H9 (cell line): ENCODE results near the gene L1CAM. TPM values are rescaled to one million over a fixed set of nuclear protein-coding genes. Genes with fewer than 3 reads are reported as not detected.
A peak's percentile ranks its signal among the peaks of the same experiment; 100 is the strongest.

Source experiments
- DNase-seq: peaks from one replicate; pipeline ENCODE4 v3.0.0-alpha.2; 2017
- H2AFZ ChIP-seq: one replicate; pipeline ENCODE4 v1.6.1; 2013; ENCODE audit warnings: mild to moderate bottlenecking, low read length, control low read depth, moderate library complexity
- H2AK5ac ChIP-seq: 2 replicates; pipeline ENCODE4 v1.6.1; 2013; ENCODE audit warnings: low read length, control low read depth, mixed read lengths; ENCODE audit not compliant: insufficient read length
- H2BK120ac ChIP-seq: one replicate; pipeline ENCODE4 v1.6.1; 2013; ENCODE audit warnings: low read depth, mild to moderate bottlenecking, low read length, control low read depth, inconsistent platforms; ENCODE audit not compliant: poor library complexity, severe bottlenecking
- H2BK12ac ChIP-seq: 2 replicates; pipeline ENCODE4 v1.6.1; 2013; ENCODE audit warnings: low read length, control low read depth, mixed read lengths, low read depth; ENCODE audit not compliant: insufficient read length
- H2BK15ac ChIP-seq: 2 replicates; pipeline ENCODE4 v1.6.1; 2013; ENCODE audit warnings: low read depth, low read length, control low read depth
- H2BK20ac ChIP-seq: one replicate; pipeline ENCODE4 v1.6.1; 2013; ENCODE audit warnings: low read depth, mild to moderate bottlenecking, low read length, control low read depth, inconsistent platforms; ENCODE audit not compliant: poor library complexity, severe bottlenecking
- H2BK5ac ChIP-seq: 2 replicates; pipeline ENCODE4 v1.6.1; 2013; ENCODE audit warnings: low read length, control low read depth, mixed read lengths; ENCODE audit not compliant: insufficient read length
- H3K14ac ChIP-seq: 2 replicates; pipeline ENCODE4 v1.6.1; 2013; ENCODE audit warnings: low read length, control low read depth; ENCODE audit not compliant: insufficient read depth
- H3K18ac ChIP-seq: 2 replicates; pipeline ENCODE4 v1.6.1; 2013; ENCODE audit warnings: low read depth, mild to moderate bottlenecking, mixed read lengths, low read length, control low read depth; ENCODE audit not compliant: insufficient read length
- H3K23ac ChIP-seq: 2 replicates; pipeline ENCODE4 v1.6.1; 2013; ENCODE audit warnings: low read length, control low read depth, mixed read lengths, low read depth; ENCODE audit not compliant: insufficient read length
- H3K23me2 ChIP-seq: 2 replicates; pipeline ENCODE4 v1.6.1; 2013; ENCODE audit warnings: low read depth, mild to moderate bottlenecking, mixed read lengths, low read length, control low read depth; ENCODE audit not compliant: insufficient read length, poor library complexity, severe bottlenecking
- H3K27ac ChIP-seq: 2 replicates; pipeline ENCODE4 v1.5.1; 2013; ENCODE audit warnings: low read length, control low read depth, mixed read lengths, low read depth; ENCODE audit not compliant: insufficient read length
- H3K27me3 ChIP-seq: 2 replicates; pipeline ENCODE4 v1.6.1; 2013; ENCODE audit warnings: low read length, control low read depth, inconsistent platforms; ENCODE audit not compliant: insufficient read depth
- H3K4ac ChIP-seq: 2 replicates; pipeline ENCODE4 v1.6.1; 2013; ENCODE audit warnings: low read depth, mild to moderate bottlenecking, control low read depth, inconsistent platforms, low read length, moderate library complexity
- H3K4me1 ChIP-seq: 2 replicates; pipeline ENCODE4 v1.6.1; 2013; ENCODE audit warnings: low read length, control low read depth, inconsistent platforms; ENCODE audit not compliant: insufficient read depth
- H3K4me2 ChIP-seq: 2 replicates; pipeline ENCODE4 v1.6.1; 2013; ENCODE audit warnings: low read length, control low read depth, mixed read lengths; ENCODE audit not compliant: insufficient read length, insufficient read depth
- H3K56ac ChIP-seq: 2 replicates; pipeline ENCODE4 v1.6.1; 2013; ENCODE audit warnings: low read depth, mild to moderate bottlenecking, mixed read lengths, low read length, control low read depth; ENCODE audit not compliant: insufficient read length
- H3K79me1 ChIP-seq: 2 replicates; pipeline ENCODE4 v1.6.1; 2013; ENCODE audit warnings: low read depth, mild to moderate bottlenecking, moderate library complexity, low read length, control low read depth, inconsistent platforms; ENCODE audit not compliant: insufficient read depth, poor library complexity, severe bottlenecking
- H3K79me2 ChIP-seq: 2 replicates; pipeline ENCODE4 v1.6.1; 2013; ENCODE audit warnings: low read length, control low read depth, inconsistent platforms; ENCODE audit not compliant: insufficient read depth
- H3K9ac ChIP-seq: 2 replicates; pipeline ENCODE4 v1.6.1; 2013; ENCODE audit warnings: low read length, control low read depth, mixed read lengths; ENCODE audit not compliant: insufficient read length; ENCODE audit errors: extremely low read depth
- H3K9me3 ChIP-seq: one replicate; pipeline ENCODE4 v1.6.1; 2013; ENCODE audit warnings: low read depth, low read length, inconsistent platforms; ENCODE audit not compliant: control insufficient read depth
- H3T11ph ChIP-seq: one replicate; pipeline ENCODE4 v1.6.1; 2013; ENCODE audit warnings: mild to moderate bottlenecking, low read length, control low read depth, inconsistent platforms
- H4K20me1 ChIP-seq: one replicate; pipeline ENCODE4 v1.6.1; 2013; ENCODE audit not compliant: control insufficient read depth, insufficient read length, insufficient read depth
- H4K5ac ChIP-seq: 2 replicates; pipeline ENCODE4 v1.6.1; 2013; ENCODE audit warnings: low read depth, mild to moderate bottlenecking, mixed read lengths, low read length, control low read depth; ENCODE audit not compliant: insufficient read length
- H4K8ac ChIP-seq: replicated peaks from 2 replicates; pipeline ENCODE4 v1.6.1; 2013; ENCODE audit warnings: low read length, control low read depth, mixed read lengths, low read depth; ENCODE audit not compliant: insufficient read length
- H4K91ac ChIP-seq: 2 replicates; pipeline ENCODE4 v1.6.1; 2013; ENCODE audit warnings: low read depth, mild to moderate bottlenecking, moderate library complexity, mixed read lengths, low read length, control low read depth; ENCODE audit not compliant: insufficient read length
- H3K27ac Mint-ChIP-seq, 3 experiments: 2 replicates in 2 of 3; 3 replicates in 1 of 3; pipeline ENCODE4 v1.8.0; 2020 to 2021; ENCODE audit warnings: mixed read lengths in 3 of 3, mild to moderate bottlenecking in 1 of 3, moderate library complexity in 1 of 3
- H3K27me3 Mint-ChIP-seq: 2 replicates; pipeline ENCODE4 v1.8.0; 2021; ENCODE audit warnings: low read depth, mild to moderate bottlenecking, moderate library complexity, mixed read lengths
- H3K36me3 Mint-ChIP-seq, 3 experiments: 2 replicates in 2 of 3; 3 replicates in 1 of 3; pipeline ENCODE4 v1.8.0; 2020 to 2021; ENCODE audit warnings: low read depth in 3 of 3, mixed read lengths in 3 of 3; ENCODE audit not compliant: insufficient read depth in 1 of 3
- H3K4me1 Mint-ChIP-seq, 2 experiments: 2 replicates each; pipeline ENCODE4 v1.8.0; 2020; ENCODE audit warnings: mixed read lengths in 2 of 2
- H3K4me3 Mint-ChIP-seq, 2 experiments: 2 replicates in 1 of 2; 3 replicates in 1 of 2; pipeline ENCODE4 v1.8.0; 2020 to 2021; ENCODE audit warnings: mild to moderate bottlenecking in 2 of 2, mixed read lengths in 2 of 2, moderate library complexity in 1 of 2
- H3K9me3 Mint-ChIP-seq, 2 experiments: 2 replicates in 1 of 2; 3 replicates in 1 of 2; pipeline ENCODE4 v1.8.0; 2020; ENCODE audit warnings: mild to moderate bottlenecking in 2 of 2, mixed read lengths in 2 of 2, moderate library complexity in 1 of 2
- WGBS: extraction: QIAGEN DNeasy Blood & Tissue Kit; methylation state at CpG from one replicate; pipeline ENCODE4 v1.1.7; 2013; ENCODE audit warnings: missing lambda C conversion rate, low lambda C conversion rate, mixed read lengths; ENCODE audit not compliant: insufficient read length; ENCODE audit errors: extremely low coverage; 5-methylcytosine and 5-hydroxymethylcytosine counted together
- total RNA-seq: library from RNA; stranded (reverse); gene quantifications from 2 replicates; pipeline ENCODE4 v1.2.1, GENCODE V29; 2021
- TF ChIP-seq, protein P1 (sequence below): fragments of 200-600 bp; sonication (generic); conservative IDR thresholded peaks from 3 replicates; pipeline ENCODE4 v1.8.0; 2021; ENCODE audit warnings: antibody characterized with exemption, mild to moderate bottlenecking

Gene L1CAM
- total RNA-seq, 1 experiment from 2014 or later: 22.7 TPM

DNA sequence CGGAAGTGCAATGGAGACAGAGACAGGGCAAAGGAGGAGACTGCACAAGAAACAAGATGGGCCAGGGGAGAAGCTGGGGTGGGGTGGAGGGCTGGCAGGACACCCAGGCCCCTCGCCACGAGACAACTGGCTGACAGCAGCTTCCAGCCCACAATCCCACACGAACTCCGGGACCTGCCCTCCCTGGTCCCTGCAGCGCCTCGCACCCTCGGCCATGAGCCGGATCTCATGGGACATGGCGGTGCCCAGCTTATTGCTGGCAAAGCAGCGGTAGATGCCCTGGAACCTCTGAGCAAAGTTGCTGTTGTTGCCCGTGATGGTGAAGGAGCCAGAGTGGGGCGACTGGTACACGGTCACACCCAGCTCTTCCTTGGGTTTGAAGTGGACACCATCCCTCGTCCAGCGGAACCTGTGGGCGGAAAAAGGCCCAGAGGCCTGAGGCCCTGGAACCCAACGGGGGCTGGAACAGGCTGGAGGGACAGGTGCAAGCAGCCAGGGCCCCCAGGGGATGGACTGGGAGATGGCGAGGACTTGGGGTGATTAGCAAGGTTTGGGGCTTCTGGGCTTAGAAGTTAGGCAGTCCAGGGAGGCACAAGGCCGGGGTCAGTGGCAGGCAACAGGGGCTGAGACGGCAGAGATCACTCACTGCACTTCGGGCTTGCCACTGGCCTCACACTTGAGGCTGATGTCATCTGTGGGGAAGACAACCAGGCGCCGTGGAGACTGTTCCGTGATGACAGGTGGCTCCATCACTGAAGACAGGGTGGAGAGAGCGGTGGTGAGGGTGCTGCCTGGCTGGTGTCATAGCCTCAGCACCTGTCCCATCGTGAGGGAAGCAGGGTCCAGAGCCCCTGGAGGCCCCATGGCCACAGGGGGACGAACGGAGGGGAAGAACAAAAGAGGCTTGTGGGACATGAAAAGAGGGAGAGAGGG, 13.8 kb downstream of the L1CAM start:
- peaks cover under 1% of the 10 kb centered on the region; the same call in 1 of the 2 replicates for H3K27me3 Mint-ChIP-seq
- no peaks in the 10 kb centered on the region for H4K20me1 ChIP-seq
- H3K4ac ChIP-seq: no peak overlapping the region
- H3K18ac ChIP-seq: no peak overlapping the region
- no peak overlapping the region for H2BK15ac ChIP-seq
- peaks cover 6 to 30% (median 24%) of the 10 kb centered on the region in 3 experiments; a peak in 6 of 7 replicates for H3K36me3 Mint-ChIP-seq
- no peak overlapping the region for H4K8ac ChIP-seq
- H3K27ac ChIP-seq: no peak overlapping the region
- H3K23me2 ChIP-seq: no peaks in the 10 kb centered on the region
- H3T11ph ChIP-seq: no peak overlapping the region
- peaks cover 7 to 32% of the 10 kb centered on the region in 2 experiments for H3K4me1 Mint-ChIP-seq
- H4K91ac ChIP-seq: no peak overlapping the region
- no peak overlapping the region for H4K5ac ChIP-seq
- DNase-seq: no peak
- H3K9ac ChIP-seq: no peak overlapping the region
- H2BK20ac ChIP-seq: no peak overlapping the region
- no peaks in the 10 kb centered on the region for H3K27me3 ChIP-seq
- no peak overlapping the region for H2AK5ac ChIP-seq
- H2AFZ ChIP-seq: no peak overlapping the region
- no peak overlapping the region for H3K23ac ChIP-seq
- no peak overlapping the region for H3K14ac ChIP-seq
- H3K9me3 Mint-ChIP-seq: peaks cover 59 to 84% of the 10 kb centered on the region in 2 experiments
- no peak overlapping the region for H2BK120ac ChIP-seq
- H3K4me3 Mint-ChIP-seq: no peak overlapping the region; a peak in 1 of 5 replicates
- no peak overlapping the region for H2BK5ac ChIP-seq
- TF ChIP-seq, protein P1, sequence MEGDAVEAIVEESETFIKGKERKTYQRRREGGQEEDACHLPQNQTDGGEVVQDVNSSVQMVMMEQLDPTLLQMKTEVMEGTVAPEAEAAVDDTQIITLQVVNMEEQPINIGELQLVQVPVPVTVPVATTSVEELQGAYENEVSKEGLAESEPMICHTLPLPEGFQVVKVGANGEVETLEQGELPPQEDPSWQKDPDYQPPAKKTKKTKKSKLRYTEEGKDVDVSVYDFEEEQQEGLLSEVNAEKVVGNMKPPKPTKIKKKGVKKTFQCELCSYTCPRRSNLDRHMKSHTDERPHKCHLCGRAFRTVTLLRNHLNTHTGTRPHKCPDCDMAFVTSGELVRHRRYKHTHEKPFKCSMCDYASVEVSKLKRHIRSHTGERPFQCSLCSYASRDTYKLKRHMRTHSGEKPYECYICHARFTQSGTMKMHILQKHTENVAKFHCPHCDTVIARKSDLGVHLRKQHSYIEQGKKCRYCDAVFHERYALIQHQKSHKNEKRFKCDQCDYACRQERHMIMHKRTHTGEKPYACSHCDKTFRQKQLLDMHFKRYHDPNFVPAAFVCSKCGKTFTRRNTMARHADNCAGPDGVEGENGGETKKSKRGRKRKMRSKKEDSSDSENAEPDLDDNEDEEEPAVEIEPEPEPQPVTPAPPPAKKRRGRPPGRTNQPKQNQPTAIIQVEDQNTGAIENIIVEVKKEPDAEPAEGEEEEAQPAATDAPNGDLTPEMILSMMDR: no peak
- peaks cover 6% of the 10 kb centered on the region for H3K9me3 ChIP-seq
- H3K56ac ChIP-seq: no peak overlapping the region
- H3K4me1 ChIP-seq: no peaks in the 10 kb centered on the region; the same call in 1 of the 2 replicates
- no CpG with 5 or more reads among the region's 29 CpGs for WGBS
- no peak overlapping the region for H2BK12ac ChIP-seq
- no peaks in the 10 kb centered on the region for H3K79me2 ChIP-seq
- H3K27ac Mint-ChIP-seq: peak overlapping the region in 1 of 3 experiments; percentile 94; a peak in 2 of 7 replicates
- no peaks in the 10 kb centered on the region for H3K79me1 ChIP-seq
- no peak overlapping the region for H3K4me2 ChIP-seq
